HepG2 (cell line): Measurements from ENCODE around the gene DNAJB5. TPM values are rescaled to one million over a fixed set of nuclear protein-coding genes. Genes with fewer than 3 reads are reported as not detected.

Source experiments
- HHEX ChIP-seq: IDR thresholded peaks from 2 replicates; pipeline ENCODE4 v1.6.1; 2016; ENCODE audit warnings: control low read depth
- JARID2 ChIP-seq: sonication (generic); formaldehyde crosslinking; IDR thresholded peaks from 2 replicates; pipeline ENCODE4 v1.8.1; 2023; ENCODE audit warnings: missing genetic modification reagents, inconsistent platforms; ENCODE audit not compliant: insufficient replicate concordance
- TERF1 ChIP-seq: sonication (generic); formaldehyde crosslinking; IDR thresholded peaks from 2 replicates; pipeline ENCODE4 v1.8.0; 2022; ENCODE audit warnings: mild to moderate bottlenecking, missing genetic modification reagents, moderate library complexity
- TFDP1 ChIP-seq: IDR thresholded peaks from 2 replicates; pipeline ENCODE4 v1.6.1; 2016; ENCODE audit warnings: missing compliant biosample characterization, missing genetic modification reagents, borderline replicate concordance
- ZBTB20 ChIP-seq: sonication (generic); formaldehyde crosslinking; IDR thresholded peaks from 2 replicates; pipeline ENCODE4 v1.8.1; 2023; ENCODE audit warnings: missing genetic modification reagents, low read depth, mild to moderate bottlenecking, borderline replicate concordance
- ZNF567 ChIP-seq: sonication (generic); formaldehyde crosslinking; IDR thresholded peaks from 2 replicates; pipeline ENCODE4 v1.8.1; 2023; ENCODE audit warnings: mild to moderate bottlenecking, missing genetic modification reagents, borderline replicate concordance
- ZNF589 ChIP-seq: sonication (generic); formaldehyde crosslinking; conservative IDR thresholded peaks from 2 replicates; pipeline ENCODE4 v1.8.0; 2022; ENCODE audit warnings: mild to moderate bottlenecking, moderate library complexity, missing genetic modification reagents
- ZNF737 ChIP-seq: sonication (generic); formaldehyde crosslinking; IDR thresholded peaks from 2 replicates; pipeline ENCODE4 v1.5.0; 2020; ENCODE audit warnings: missing genetic modification reagents, mild to moderate bottlenecking, borderline replicate concordance
- ZXDC ChIP-seq: sonication (generic); formaldehyde crosslinking; IDR thresholded peaks from 2 replicates; pipeline ENCODE4 v1.5.0; 2020; ENCODE audit warnings: mild to moderate bottlenecking, missing genetic modification reagents
- polyA plus RNA-seq, 8 experiments: library from polyadenylated mRNA; depleted of rRNA in 3 of 8; stranded (reverse) in 7 of 8; unstranded in 1 of 8; fragments of >200 nt; fragmentation: Illumina TruSeq in 4 of 8; extraction: Trizol in 4 of 8; gene quantifications; 2 replicates each; pipeline versions ENCODE4 v1.2.1 to v1.2.3, GENCODE V29; 2011 to 2016; ENCODE audit warnings: low read depth in 4 of 8, missing spikeins in 1 of 8, mixed read lengths in 1 of 8; ENCODE audit not compliant: insufficient read depth in 1 of 8
- total RNA-seq, 5 experiments: library from RNA; depleted of rRNA; stranded (reverse); fragments of >200 nt; fragmentation: Illumina TruSeq; extraction: Trizol; gene quantifications; 2 replicates each; pipeline ENCODE4 v1.2.3, GENCODE V29; 2016; ENCODE audit warnings: low read depth in 1 of 5

The DNAJB5 gene
- total and polyA plus RNA-seq, 2 of the 13 experiments (the other 11 are each of a cell fraction or from before 2014, with no cell fraction given) = 0.40 to 0.69 TPM

- TF ChIP-seq TERF1 (CRISPR knock-in tag) (no peak), ZNF737 (no peak), TFDP1 (CRISPR knock-in tag) (no peak), ZBTB20 (CRISPR knock-in tag) (no peak), JARID2 (CRISPR knock-in tag) (no peak), ZXDC (CRISPR knock-in tag) (no peak), HHEX (no peak), ZNF589 (no peak), ZNF567 (CRISPR knock-in tag) (no peak)
- TF ChIP-seq, all 625 proteins: peak for 0
Measured at GRCh38 chr9:35035851-35036701, 46.5 kb downstream of the DNAJB5 start (continued).
